ENCODE data around the gene FAU. TPM values are rescaled to one million over a fixed set of nuclear protein-coding genes. Genes with fewer than 3 reads are reported as not detected.

Gene FAU
- total RNA-seq, 4 donors from 2014 or later: 161 to 5,220 (median 1,903) TPM

DNA sequence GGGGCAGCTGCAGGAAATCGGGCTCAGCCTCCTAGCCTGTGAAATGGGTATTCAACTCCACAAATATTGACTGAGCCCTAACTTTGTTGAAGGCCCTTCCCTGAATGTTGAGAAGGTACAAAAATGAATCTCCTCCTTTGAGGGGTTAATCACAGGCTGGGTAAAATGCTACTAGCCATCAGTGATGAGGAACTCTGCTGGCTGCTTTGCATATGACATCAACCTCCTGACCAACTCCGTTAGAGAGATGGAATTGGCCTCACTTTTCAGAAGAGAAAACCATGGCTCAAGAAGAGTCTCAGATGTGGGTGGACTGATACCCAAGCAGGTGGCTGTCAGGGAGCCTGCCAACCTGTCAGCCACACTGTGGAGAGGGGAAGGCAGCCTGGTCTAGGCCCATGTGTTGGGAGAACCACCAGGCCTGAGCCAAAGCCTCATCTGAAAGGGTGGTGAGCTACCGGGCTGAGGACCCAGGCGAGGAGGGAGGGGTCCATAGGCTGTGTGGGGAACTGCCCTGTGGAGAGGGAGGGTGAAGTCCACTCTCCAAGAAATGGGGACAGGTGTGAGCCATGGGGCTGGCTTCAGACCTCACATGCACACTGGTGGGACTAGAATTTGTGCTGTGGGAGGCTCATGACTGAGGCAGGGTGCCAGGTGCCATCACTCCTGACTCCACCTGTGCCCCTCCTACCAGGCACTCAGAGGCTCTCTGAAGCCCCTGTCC, 49.9 kb downstream of the FAU start:
- Histone ChIP-seq H3K36me3 (no peaks in the 10 kb centered on the region), H3K4me1 (no peaks in the 10 kb centered on the region)
- intact Hi-C loops (cut with DNase I; ENCODE audit: low total_unique reads): no loop called here

More for the DNA sequence above, 49.9 kb downstream of the FAU start:
- no peak overlapping the region for H3K27ac ChIP-seq
- H3K9me3 ChIP-seq: no peaks in the 10 kb centered on the region
- H3K27me3 ChIP-seq: no peaks in the 10 kb centered on the region
- no peak overlapping the region for H3K4me3 ChIP-seq
- TF ChIP-seq POLR2A (IDR thresholded peaks at IDR 0.05): no peak
- TF ChIP-seq, protein P1, sequence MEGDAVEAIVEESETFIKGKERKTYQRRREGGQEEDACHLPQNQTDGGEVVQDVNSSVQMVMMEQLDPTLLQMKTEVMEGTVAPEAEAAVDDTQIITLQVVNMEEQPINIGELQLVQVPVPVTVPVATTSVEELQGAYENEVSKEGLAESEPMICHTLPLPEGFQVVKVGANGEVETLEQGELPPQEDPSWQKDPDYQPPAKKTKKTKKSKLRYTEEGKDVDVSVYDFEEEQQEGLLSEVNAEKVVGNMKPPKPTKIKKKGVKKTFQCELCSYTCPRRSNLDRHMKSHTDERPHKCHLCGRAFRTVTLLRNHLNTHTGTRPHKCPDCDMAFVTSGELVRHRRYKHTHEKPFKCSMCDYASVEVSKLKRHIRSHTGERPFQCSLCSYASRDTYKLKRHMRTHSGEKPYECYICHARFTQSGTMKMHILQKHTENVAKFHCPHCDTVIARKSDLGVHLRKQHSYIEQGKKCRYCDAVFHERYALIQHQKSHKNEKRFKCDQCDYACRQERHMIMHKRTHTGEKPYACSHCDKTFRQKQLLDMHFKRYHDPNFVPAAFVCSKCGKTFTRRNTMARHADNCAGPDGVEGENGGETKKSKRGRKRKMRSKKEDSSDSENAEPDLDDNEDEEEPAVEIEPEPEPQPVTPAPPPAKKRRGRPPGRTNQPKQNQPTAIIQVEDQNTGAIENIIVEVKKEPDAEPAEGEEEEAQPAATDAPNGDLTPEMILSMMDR (IDR thresholded peaks at IDR 0.05): no peak
- no peak for DNase-seq

Small RNA genes within 50 kb of the gene (microRNA-seq; reads per million reads assigned to microRNA genes)
- not detected for gene MIR6751 (ENCODE audit: borderline microRNAs expressed, borderline replicate concordance)

Small RNA genes within 50 kb of the gene (small RNA-seq; reads per million reads assigned to genes)
- gene HIGD1AP10 (not detected), gene PDCL2P2 (not detected), gene RNU2-23P (not detected)

Other genes with a start within 250 kb of the FAU start
- 10 to 100 TPM in 3 of 4 donors, 1 to 10 TPM in 1; 3.5 to 78.7 (median 36.9) TPM for gene EHD1, start 243.5 kb downstream of the FAU start, total RNA-seq
- 10 to 100 TPM in 3 of 4 donors, 1 to 10 TPM in 1; 6.8 to 39.6 (median 18.4) TPM for gene ATG2A, start 204.9 kb downstream of the FAU start, total RNA-seq
- gene PPP2R5B, start 197.4 kb downstream of the FAU start, total RNA-seq: 10 to 100 TPM in 2 of 4 donors, 1 to 10 TPM in 2; 6.7 to 23.4 (median 13.0) TPM
- gene GPHA2, start 186.2 kb downstream of the FAU start, total RNA-seq: not detected
- under 1 TPM in 1 of 4 donors, not detected in 3; under 0.01 TPM for gene MAJIN, start 150.0 kb downstream of the FAU start, total RNA-seq
- 1 to 10 TPM in 1 of 4 donors, under 1 TPM in 1, not detected in 2; 0.90 to 3.7 TPM for gene BATF2, start 125.2 kb downstream of the FAU start, total RNA-seq
- gene ARL2, start 108.0 kb downstream of the FAU start, total RNA-seq: 100 to 1,000 TPM in 2 of 4 donors, 10 to 100 TPM in 2; 63.5 to 120 (median 93.8) TPM
- gene SNX15, start 94.7 kb downstream of the FAU start, total RNA-seq: 10 to 100 TPM; 13.1 to 27.6 (median 20.6) TPM
- 10 to 100 TPM in 1 of 4 donors, 1 to 10 TPM in 3; 1.5 to 22.3 (median 7.9) TPM for gene SAC3D1, start 80.9 kb downstream of the FAU start, total RNA-seq
- 10 to 100 TPM in 2 of 4 donors, under 1 TPM in 2; 0.59 to 37.1 (median 17.6) TPM for gene NAALADL1, start 63.6 kb downstream of the FAU start, total RNA-seq
- gene CDCA5, start 38.1 kb downstream of the FAU start, total RNA-seq: 1 to 10 TPM in 1 of 4 donors, under 1 TPM in 2, not detected in 1; 0.30 to 7.1 (median 0.77) TPM
- 10 to 100 TPM in 3 of 4 donors, 1 to 10 TPM in 1; 9.0 to 37.5 (median 24.5) TPM for gene ZFPL1, start 37.9 kb downstream of the FAU start, total RNA-seq
- gene VPS51, start 25.9 kb downstream of the FAU start, total RNA-seq: 100 to 1,000 TPM in 3 of 4 donors, 10 to 100 TPM in 1; 96.1 to 447 (median 140) TPM
- gene TM7SF2, start 10.3 kb downstream of the FAU start, total RNA-seq: 10 to 100 TPM in 1 of 4 donors, 1 to 10 TPM in 2, under 1 TPM in 1; 0.77 to 16.7 (median 5.5) TPM
- 1 to 10 TPM in 3 of 4 donors, not detected in 1; 4.6 to 9.6 (median 5.7) TPM for gene ZNHIT2, start 4.4 kb downstream of the FAU start, total RNA-seq
- 10 to 100 TPM; 27.6 to 69.2 (median 57.8) TPM for gene MRPL49, start 187 bp upstream of the FAU start, total RNA-seq
- 10 to 100 TPM; 34.7 to 88.8 (median 60.5) TPM for gene SYVN1, start 12.4 kb upstream of the FAU start, total RNA-seq
- gene SPDYC, start 48.1 kb upstream of the FAU start, total RNA-seq: not detected
- 100 to 1,000 TPM; 122 to 174 (median 157) TPM for gene CAPN1, start 59.8 kb upstream of the FAU start, total RNA-seq
- 10 to 100 TPM in 2 of 4 donors, 1 to 10 TPM in 2; 3.3 to 13.5 (median 7.6) TPM for gene POLA2, start 139.8 kb upstream of the FAU start, total RNA-seq
- 10 to 100 TPM in 3 of 4 donors, 1 to 10 TPM in 1; 9.7 to 65.3 (median 33.2) TPM for gene CDC42EP2, start 192.7 kb upstream of the FAU start, total RNA-seq
- gene DPF2, start 211.7 kb upstream of the FAU start, total RNA-seq: 100 to 1,000 TPM in 1 of 4 donors, 10 to 100 TPM in 3; 16.1 to 108 (median 56.8) TPM
- gene TIGD3, start 232.6 kb upstream of the FAU start, total RNA-seq: under 1 TPM in 2 of 4 donors, not detected in 2; under 0.01 to 0.35 TPM

Data from uterus (tissue), 4 donors.